ENCODE results near the gene NSMF.

Gene NSMF

GRCh38 chr9:137439158-137439714 lies 19.9 kb downstream of the NSMF start:
- Histone ChIP-seq H3K4me1 (ENCODE audit: control insufficient read depth, insufficient read depth, low read length) (peaks cover 2% of the 10 kb centered on the region), H3K4me3 (ENCODE audit: low read length in 2 of 2) (no peak overlapping the region), H3K27ac (ENCODE audit: low read length) (no peak overlapping the region), H3K36me3 (ENCODE audit: control insufficient read depth in 2 of 2, insufficient read depth in 2 of 2, low read length in 2 of 2) (no peaks in the 10 kb centered on the region), H3K9me3 (ENCODE audit: control insufficient read depth in 2 of 2, low read length in 2 of 2) (peaks cover 0 to 2% of the 10 kb centered on the region in 2 donors), H3K9ac (ENCODE audit: low read length in 2 of 2) (no peak overlapping the region), H3K27me3 (ENCODE audit: control insufficient read depth in 1 of 2, insufficient read depth in 2 of 2, low read length in 2 of 2) (peaks cover 8 to 24% of the 10 kb centered on the region in 2 donors)

GRCh38 chr9:137438591-137439157 lies 20.5 kb downstream of the NSMF start:
- peaks cover 0 to 2% of the 10 kb centered on the region in 2 donors for H3K9me3 ChIP-seq (ENCODE audit: control insufficient read depth in 2 of 2, low read length in 2 of 2)
- H3K4me1 ChIP-seq (ENCODE audit: control insufficient read depth, insufficient read depth, low read length) = peaks cover 2% of the 10 kb centered on the region
- no peak overlapping the region for H3K27ac ChIP-seq (ENCODE audit: low read length)
- no peak overlapping the region for H3K4me3 ChIP-seq (ENCODE audit: low read length in 2 of 2)
- H3K27me3 ChIP-seq (ENCODE audit: control insufficient read depth in 1 of 2, insufficient read depth in 2 of 2, low read length in 2 of 2) = peaks cover 8 to 24% of the 10 kb centered on the region in 2 donors
- no peak overlapping the region for H3K9ac ChIP-seq (ENCODE audit: low read length in 2 of 2)
- no peaks in the 10 kb centered on the region for H3K36me3 ChIP-seq (ENCODE audit: control insufficient read depth in 2 of 2, insufficient read depth in 2 of 2, low read length in 2 of 2)

- H3K36me3 ChIP-seq (ENCODE audit: control insufficient read depth in 2 of 2, insufficient read depth in 2 of 2, low read length in 2 of 2) = no peaks in the 10 kb centered on the region
- H3K4me1 ChIP-seq (ENCODE audit: control insufficient read depth, insufficient read depth, low read length) = peaks cover 2% of the 10 kb centered on the region
- H3K4me3 ChIP-seq (ENCODE audit: low read length in 2 of 2) = no peak overlapping the region
- H3K9ac ChIP-seq (ENCODE audit: low read length in 2 of 2) = no peak overlapping the region
- peaks cover 0 to 2% of the 10 kb centered on the region in 2 donors for H3K9me3 ChIP-seq (ENCODE audit: control insufficient read depth in 2 of 2, low read length in 2 of 2)
- no peak overlapping the region for H3K27ac ChIP-seq (ENCODE audit: low read length)
- H3K27me3 ChIP-seq (ENCODE audit: control insufficient read depth in 1 of 2, insufficient read depth in 2 of 2, low read length in 2 of 2) = peaks cover 8 to 24% of the 10 kb centered on the region in 2 donors
Measured at GRCh38 chr9:137437691-137438590, 21.2 kb downstream of the NSMF start.

- Histone ChIP-seq H3K36me3 (ENCODE audit: control insufficient read depth in 2 of 2, insufficient read depth in 2 of 2, low read length in 2 of 2) (no peaks in the 10 kb centered on the region), H3K4me3 (ENCODE audit: low read length in 2 of 2) (no peak overlapping the region), H3K27ac (ENCODE audit: low read length) (no peak overlapping the region), H3K4me1 (ENCODE audit: control insufficient read depth, insufficient read depth, low read length) (peaks cover 2% of the 10 kb centered on the region), H3K9ac (ENCODE audit: low read length in 2 of 2) (no peak overlapping the region), H3K9me3 (ENCODE audit: control insufficient read depth in 2 of 2, low read length in 2 of 2) (no peaks in the 10 kb centered on the region), H3K27me3 (ENCODE audit: control insufficient read depth in 1 of 2, insufficient read depth in 2 of 2, low read length in 2 of 2) (peaks cover 8 to 16% of the 10 kb centered on the region in 2 donors)
Measured at GRCh38 chr9:137436761-137437600, 22.2 kb downstream of the NSMF start.

GRCh38 chr9:137435980-137436760 lies 23.0 kb downstream of the NSMF start:
- Histone ChIP-seq H3K9me3 (ENCODE audit: control insufficient read depth in 2 of 2, low read length in 2 of 2) (no peaks in the 10 kb centered on the region), H3K27me3 (ENCODE audit: control insufficient read depth in 1 of 2, insufficient read depth in 2 of 2, low read length in 2 of 2) (peaks cover 8 to 10% of the 10 kb centered on the region in 2 donors), H3K4me3 (ENCODE audit: low read length in 2 of 2) (no peak overlapping the region), H3K27ac (ENCODE audit: low read length) (no peak overlapping the region), H3K9ac (ENCODE audit: low read length in 2 of 2) (no peak overlapping the region), H3K4me1 (ENCODE audit: control insufficient read depth, insufficient read depth, low read length) (peaks cover 2% of the 10 kb centered on the region), H3K36me3 (ENCODE audit: control insufficient read depth in 2 of 2, insufficient read depth in 2 of 2, low read length in 2 of 2) (no peaks in the 10 kb centered on the region)

- Histone ChIP-seq H3K9me3 (ENCODE audit: control insufficient read depth in 2 of 2, low read length in 2 of 2) (no peaks in the 10 kb centered on the region), H3K27me3 (ENCODE audit: control insufficient read depth in 1 of 2, insufficient read depth in 2 of 2, low read length in 2 of 2) (peaks cover 8 to 14% of the 10 kb centered on the region in 2 donors), H3K9ac (ENCODE audit: low read length in 2 of 2) (no peak overlapping the region), H3K4me3 (ENCODE audit: low read length in 2 of 2) (no peak overlapping the region), H3K36me3 (ENCODE audit: control insufficient read depth in 2 of 2, insufficient read depth in 2 of 2, low read length in 2 of 2) (no peaks in the 10 kb centered on the region), H3K27ac (ENCODE audit: low read length) (no peak overlapping the region), H3K4me1 (ENCODE audit: control insufficient read depth, insufficient read depth, low read length) (peaks cover 5% of the 10 kb centered on the region)
Measured at GRCh38 chr9:137435381-137435891, 23.7 kb downstream of the NSMF start.

GRCh38 chr9:137434498-137435380 lies 24.4 kb downstream of the NSMF start:
- Histone ChIP-seq H3K27ac (ENCODE audit: low read length) (no peak overlapping the region), H3K27me3 (ENCODE audit: control insufficient read depth in 1 of 2, insufficient read depth in 2 of 2, low read length in 2 of 2) (peaks cover 10 to 20% of the 10 kb centered on the region in 2 donors), H3K36me3 (ENCODE audit: control insufficient read depth in 2 of 2, insufficient read depth in 2 of 2, low read length in 2 of 2) (no peaks in the 10 kb centered on the region), H3K9me3 (ENCODE audit: control insufficient read depth in 2 of 2, low read length in 2 of 2) (no peaks in the 10 kb centered on the region), H3K4me3 (ENCODE audit: low read length in 2 of 2) (no peak overlapping the region), H3K9ac (ENCODE audit: low read length in 2 of 2) (no peak overlapping the region), H3K4me1 (ENCODE audit: control insufficient read depth, insufficient read depth, low read length) (peaks cover 9% of the 10 kb centered on the region)

- Histone ChIP-seq H3K36me3 (ENCODE audit: control insufficient read depth in 2 of 2, insufficient read depth in 2 of 2, low read length in 2 of 2) (no peaks in the 10 kb centered on the region), H3K4me3 (ENCODE audit: low read length in 2 of 2) (no peak overlapping the region), H3K4me1 (ENCODE audit: control insufficient read depth, insufficient read depth, low read length) (peaks cover 9% of the 10 kb centered on the region), H3K9me3 (ENCODE audit: control insufficient read depth in 2 of 2, low read length in 2 of 2) (no peaks in the 10 kb centered on the region), H3K27ac (ENCODE audit: low read length) (no peak overlapping the region), H3K9ac (ENCODE audit: low read length in 2 of 2) (no peak overlapping the region), H3K27me3 (ENCODE audit: control insufficient read depth in 1 of 2, insufficient read depth in 2 of 2, low read length in 2 of 2) (peaks cover 5 to 14% of the 10 kb centered on the region in 2 donors)
Measured at GRCh38 chr9:137433916-137434431, 25.2 kb downstream of the NSMF start.

GRCh38 chr9:137433349-137433915 lies 25.7 kb downstream of the NSMF start:
- no peak overlapping the region for H3K4me3 ChIP-seq (ENCODE audit: low read length in 2 of 2)
- H3K27ac ChIP-seq (ENCODE audit: low read length) = no peak overlapping the region
- peaks cover 9% of the 10 kb centered on the region for H3K4me1 ChIP-seq (ENCODE audit: control insufficient read depth, insufficient read depth, low read length)
- no peaks in the 10 kb centered on the region for H3K9me3 ChIP-seq (ENCODE audit: control insufficient read depth in 2 of 2, low read length in 2 of 2)
- no peaks in the 10 kb centered on the region for H3K36me3 ChIP-seq (ENCODE audit: control insufficient read depth in 2 of 2, insufficient read depth in 2 of 2, low read length in 2 of 2)
- peaks cover 5 to 13% of the 10 kb centered on the region in 2 donors for H3K27me3 ChIP-seq (ENCODE audit: control insufficient read depth in 1 of 2, insufficient read depth in 2 of 2, low read length in 2 of 2)
- H3K9ac ChIP-seq (ENCODE audit: low read length in 2 of 2) = no peak overlapping the region
